ENCODE measurements around the gene LDLRAD3.

DNA sequence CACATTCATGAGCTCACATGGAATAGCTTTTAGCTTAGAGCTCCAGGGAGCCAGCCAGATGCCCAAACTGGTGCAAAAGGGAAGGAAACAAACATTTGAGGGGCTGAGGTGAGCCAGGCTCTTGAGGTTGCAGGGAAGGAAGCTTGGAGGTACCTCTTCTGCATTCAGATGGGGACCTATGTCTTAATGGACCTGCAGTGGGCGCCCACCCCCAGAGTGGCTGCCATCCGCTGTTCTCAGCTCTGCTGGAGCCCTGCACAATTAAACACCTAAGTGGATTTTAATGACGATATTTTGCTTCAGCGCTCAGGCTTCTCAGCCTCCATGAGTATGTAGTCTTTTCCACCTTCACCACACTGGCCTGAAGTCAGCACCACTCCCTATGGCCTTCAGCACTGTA, 100.8 kb downstream of the LDLRAD3 start:
- no peak for TF ChIP-seq EZH2 (IDR thresholded peaks at IDR 0.05; ENCODE audit: borderline replicate concordance, low read depth, low read length, severe bottlenecking)
- TF ChIP-seq, protein P1, sequence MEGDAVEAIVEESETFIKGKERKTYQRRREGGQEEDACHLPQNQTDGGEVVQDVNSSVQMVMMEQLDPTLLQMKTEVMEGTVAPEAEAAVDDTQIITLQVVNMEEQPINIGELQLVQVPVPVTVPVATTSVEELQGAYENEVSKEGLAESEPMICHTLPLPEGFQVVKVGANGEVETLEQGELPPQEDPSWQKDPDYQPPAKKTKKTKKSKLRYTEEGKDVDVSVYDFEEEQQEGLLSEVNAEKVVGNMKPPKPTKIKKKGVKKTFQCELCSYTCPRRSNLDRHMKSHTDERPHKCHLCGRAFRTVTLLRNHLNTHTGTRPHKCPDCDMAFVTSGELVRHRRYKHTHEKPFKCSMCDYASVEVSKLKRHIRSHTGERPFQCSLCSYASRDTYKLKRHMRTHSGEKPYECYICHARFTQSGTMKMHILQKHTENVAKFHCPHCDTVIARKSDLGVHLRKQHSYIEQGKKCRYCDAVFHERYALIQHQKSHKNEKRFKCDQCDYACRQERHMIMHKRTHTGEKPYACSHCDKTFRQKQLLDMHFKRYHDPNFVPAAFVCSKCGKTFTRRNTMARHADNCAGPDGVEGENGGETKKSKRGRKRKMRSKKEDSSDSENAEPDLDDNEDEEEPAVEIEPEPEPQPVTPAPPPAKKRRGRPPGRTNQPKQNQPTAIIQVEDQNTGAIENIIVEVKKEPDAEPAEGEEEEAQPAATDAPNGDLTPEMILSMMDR (IDR thresholded peaks at IDR 0.05; ENCODE audit: borderline replicate concordance, extremely low read depth, low read length, poor library complexity, severe bottlenecking): no peak

Data from DND-41 (cell line).